ENCODE results near the gene RAC2.

- TF ChIP-seq POLR2A (IDR thresholded peaks at IDR 0.05) (no peak), CTCF (IDR thresholded peaks at IDR 0.05) (no peak), POLR2AphosphoS5 (IDR thresholded peaks at IDR 0.05) (no peak)
Measured at GRCh38 chr22:37186997-37187522, 57.0 kb downstream of the RAC2 start.
